22Rv1 (cell line): Measurements from ENCODE around the gene C6orf136.

Experiments used
- ZFX ChIP-seq: fragments of 450-650 bp; IDR thresholded peaks from 2 replicates; pipeline ENCODE4 v1.6.1; 2017; ENCODE audit warnings: antibody characterized with exemption, borderline replicate concordance
- TF ChIP-seq, protein P1 (sequence below): fragments of 450-650 bp; IDR thresholded peaks from 2 replicates; pipeline ENCODE4 v1.5.1; 2017; ENCODE audit warnings: mild to moderate bottlenecking

DNA sequence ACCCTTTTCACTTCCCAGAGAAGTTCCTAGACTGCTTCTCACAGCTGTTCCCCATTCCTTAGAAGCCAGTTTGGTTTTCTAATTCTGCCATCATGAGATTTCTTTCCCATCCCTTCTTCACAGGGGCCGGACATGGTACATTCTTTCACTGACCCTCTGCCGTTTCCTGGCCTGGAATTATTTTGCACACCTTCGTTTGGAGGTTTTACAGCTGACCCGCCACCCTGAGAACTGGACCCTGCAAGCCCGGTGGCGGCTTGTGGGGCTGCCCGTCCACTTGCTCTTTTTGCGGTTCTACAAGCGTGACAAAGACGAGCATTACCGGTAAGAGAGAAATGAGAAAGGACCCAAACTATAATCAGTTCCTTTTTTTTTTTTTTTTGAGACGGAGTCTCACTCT lies 4.2 kb downstream of the C6orf136 start:
- TF ChIP-seq, protein P1, sequence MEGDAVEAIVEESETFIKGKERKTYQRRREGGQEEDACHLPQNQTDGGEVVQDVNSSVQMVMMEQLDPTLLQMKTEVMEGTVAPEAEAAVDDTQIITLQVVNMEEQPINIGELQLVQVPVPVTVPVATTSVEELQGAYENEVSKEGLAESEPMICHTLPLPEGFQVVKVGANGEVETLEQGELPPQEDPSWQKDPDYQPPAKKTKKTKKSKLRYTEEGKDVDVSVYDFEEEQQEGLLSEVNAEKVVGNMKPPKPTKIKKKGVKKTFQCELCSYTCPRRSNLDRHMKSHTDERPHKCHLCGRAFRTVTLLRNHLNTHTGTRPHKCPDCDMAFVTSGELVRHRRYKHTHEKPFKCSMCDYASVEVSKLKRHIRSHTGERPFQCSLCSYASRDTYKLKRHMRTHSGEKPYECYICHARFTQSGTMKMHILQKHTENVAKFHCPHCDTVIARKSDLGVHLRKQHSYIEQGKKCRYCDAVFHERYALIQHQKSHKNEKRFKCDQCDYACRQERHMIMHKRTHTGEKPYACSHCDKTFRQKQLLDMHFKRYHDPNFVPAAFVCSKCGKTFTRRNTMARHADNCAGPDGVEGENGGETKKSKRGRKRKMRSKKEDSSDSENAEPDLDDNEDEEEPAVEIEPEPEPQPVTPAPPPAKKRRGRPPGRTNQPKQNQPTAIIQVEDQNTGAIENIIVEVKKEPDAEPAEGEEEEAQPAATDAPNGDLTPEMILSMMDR = no peak
- no peak for TF ChIP-seq ZFX
